Panc1 (cell line): ENCODE results near the gene MPRIP. TPM values are rescaled to one million over a fixed set of nuclear protein-coding genes. Genes with fewer than 3 reads are reported as not detected.

Source experiments
- ATAC-seq: fragments of 200-7000 bp; cut with Tn5 transposase; 2 replicates; pipeline ENCODE4 v1.9.1; 2020; ENCODE audit warnings: mild to moderate bottlenecking, moderate library complexity
- BruUV-seq: library from RNA; stranded (reverse); fragments of 400-500 nt; replicated peaks from 2 replicates; lab custom pipeline; 2021; lab: Mats Ljungman, UMichigan
- CTCF ChIA-PET: fragments of 300-600 bp; sonication (Branson Sonifier 250); formaldehyde crosslinking; loops from one replicate; lab custom pipeline; 2022; ENCODE audit warnings: antibody characterized with exemption; lab: Charles Lee
- POLR2A ChIA-PET: fragments of 300-600 bp; sonication (Branson Sonifier 250); formaldehyde crosslinking; loops from one replicate; lab custom pipeline; 2022; ENCODE audit warnings: antibody characterized with exemption; lab: Charles Lee
- DNase-seq: peaks from one replicate; pipeline ENCODE4 v3.0.0-alpha.2; 2010; ENCODE audit warnings: low read depth, low spot score
- H3K27ac ChIP-seq: 2 replicates; pipeline ENCODE4 v1.5.1; 2011; ENCODE audit warnings: mild to moderate bottlenecking, low read length, inconsistent platforms
- H3K27me3 ChIP-seq: fragments of 200-500 bp; sonication (Bioruptor generic); 2 replicates; pipeline ENCODE4 v1.6.0; 2014; ENCODE audit warnings: low read length, inconsistent platforms; ENCODE audit not compliant: control insufficient read depth, insufficient read depth
- H3K36me3 ChIP-seq: fragments of 200-500 bp; sonication (Bioruptor generic); 2 replicates; pipeline ENCODE4 v1.5.1; 2014; ENCODE audit warnings: inconsistent platforms, mild to moderate bottlenecking, low read length, moderate library complexity; ENCODE audit not compliant: control insufficient read depth, insufficient read depth
- H3K4me1 ChIP-seq: 2 replicates; pipeline ENCODE4 v1.5.1; 2011; ENCODE audit warnings: inconsistent platforms, mild to moderate bottlenecking, low read length, moderate library complexity; ENCODE audit not compliant: control insufficient read depth, insufficient read depth
- H3K4me3 ChIP-seq, 2 experiments: 2 replicates each; pipeline ENCODE4 v1.5.1; 2011 to 2012; ENCODE audit warnings: low read depth in 2 of 2, low read length in 2 of 2, mild to moderate bottlenecking in 2 of 2, inconsistent platforms in 1 of 2, moderate library complexity in 1 of 2
- H3K9me3 ChIP-seq: fragments of 200-500 bp; sonication (Bioruptor generic); 2 replicates; pipeline ENCODE4 v1.5.1; 2014; ENCODE audit warnings: low read depth, mild to moderate bottlenecking, inconsistent platforms, low read length, moderate library complexity; ENCODE audit not compliant: control insufficient read depth, insufficient read depth
- POLR2AphosphoS5 ChIP-seq: IDR thresholded peaks from 2 replicates; pipeline ENCODE4 v1.6.1; 2012; ENCODE audit warnings: mild to moderate bottlenecking, low read depth, low read length, moderate library complexity
- REST ChIP-seq, 2 experiments: IDR thresholded peaks; 2 replicates each; pipeline ENCODE4 v1.6.1; 2011 to 2012; ENCODE audit warnings: low read depth in 2 of 2, control low read depth in 1 of 2, low read length in 1 of 2, mild to moderate bottlenecking in 1 of 2, moderate library complexity in 1 of 2; ENCODE audit not compliant: insufficient read depth in 1 of 2
- SIN3A ChIP-seq: IDR thresholded peaks from 2 replicates; pipeline ENCODE4 v1.6.1; 2012; ENCODE audit warnings: low read depth, mild to moderate bottlenecking, low read length, moderate library complexity, borderline replicate concordance; ENCODE audit not compliant: insufficient read depth
- TCF7L2 ChIP-seq: IDR thresholded peaks from 2 replicates; pipeline ENCODE4 v1.6.1; 2011; ENCODE audit warnings: mild to moderate bottlenecking, low read depth, low read length, inconsistent platforms
- in situ Hi-C: cut with HindIII; loops from 2 replicates; pipeline ENCODE4 v1.10.0; 2016; ENCODE audit warnings: low sequenced_read_pairs, low pct_unique_long_range_greater_than_20kb
- intact Hi-C: fragments of 100-400 bp; cut with micrococcal nuclease; formaldehyde crosslinking; loops from one replicate; pipeline ENCODE4 v1.10.0; 2022; ENCODE audit not compliant: unreplicated experiment
- total RNA-seq: library from RNA; stranded (reverse); gene quantifications from one replicate; pipeline ENCODE4 v1.2.1, GENCODE V29; 2021; ENCODE audit not compliant: unreplicated experiment
- TF ChIP-seq, protein P1 (sequence below): fragments of 450-650 bp; IDR thresholded peaks from 2 replicates; pipeline ENCODE4 v1.5.1; 2017; ENCODE audit warnings: mild to moderate bottlenecking

The MPRIP gene
- total RNA-seq, 1 experiment from 2014 or later, result 155 TPM

GRCh38 chr17:17048106-17048505 is 5.8 kb downstream of the MPRIP start:
- in situ Hi-C loops (no loop called here), intact Hi-C loops (no loop called here)
- ATAC-seq (no peak), DNase-seq (no peak)
- CTCF ChIA-PET, result no interaction called here
- no TSS peak for BruUV-seq
- Histone ChIP-seq H3K36me3 (no peaks in the 10 kb centered on the region; the same call in 1 of the 2 replicates), H3K4me3 (no peak overlapping the region), H3K27ac (no peak overlapping the region), H3K9me3 (no peaks in the 10 kb centered on the region), H3K4me1 (peaks cover 20% of the 10 kb centered on the region), H3K27me3 (no peaks in the 10 kb centered on the region)
- POLR2A ChIA-PET, result no interaction called here
- TF ChIP-seq, protein P1, sequence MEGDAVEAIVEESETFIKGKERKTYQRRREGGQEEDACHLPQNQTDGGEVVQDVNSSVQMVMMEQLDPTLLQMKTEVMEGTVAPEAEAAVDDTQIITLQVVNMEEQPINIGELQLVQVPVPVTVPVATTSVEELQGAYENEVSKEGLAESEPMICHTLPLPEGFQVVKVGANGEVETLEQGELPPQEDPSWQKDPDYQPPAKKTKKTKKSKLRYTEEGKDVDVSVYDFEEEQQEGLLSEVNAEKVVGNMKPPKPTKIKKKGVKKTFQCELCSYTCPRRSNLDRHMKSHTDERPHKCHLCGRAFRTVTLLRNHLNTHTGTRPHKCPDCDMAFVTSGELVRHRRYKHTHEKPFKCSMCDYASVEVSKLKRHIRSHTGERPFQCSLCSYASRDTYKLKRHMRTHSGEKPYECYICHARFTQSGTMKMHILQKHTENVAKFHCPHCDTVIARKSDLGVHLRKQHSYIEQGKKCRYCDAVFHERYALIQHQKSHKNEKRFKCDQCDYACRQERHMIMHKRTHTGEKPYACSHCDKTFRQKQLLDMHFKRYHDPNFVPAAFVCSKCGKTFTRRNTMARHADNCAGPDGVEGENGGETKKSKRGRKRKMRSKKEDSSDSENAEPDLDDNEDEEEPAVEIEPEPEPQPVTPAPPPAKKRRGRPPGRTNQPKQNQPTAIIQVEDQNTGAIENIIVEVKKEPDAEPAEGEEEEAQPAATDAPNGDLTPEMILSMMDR, result no peak
- no peak for TF ChIP-seq TCF7L2
- TF ChIP-seq REST (IDR thresholded peaks at IDR 0.05; ENCODE audit: insufficient read depth in 1 of 2, low read depth in 2 of 2, low read length in 1 of 2), result no peak
- TF ChIP-seq SIN3A, result no peak
- no peak for TF ChIP-seq POLR2AphosphoS5

GRCh38 chr17:17050346-17051345 is 8.4 kb downstream of the MPRIP start:
- no peaks in the 10 kb centered on the region for H3K27me3 ChIP-seq
- in situ Hi-C loops, result no loop called here
- TF ChIP-seq POLR2AphosphoS5, result no peak
- TF ChIP-seq, protein P1, result no peak
- no peak for TF ChIP-seq SIN3A
- no peak for TF ChIP-seq TCF7L2
- TF ChIP-seq REST (IDR thresholded peaks at IDR 0.05; ENCODE audit: insufficient read depth in 1 of 2, low read depth in 2 of 2, low read length in 1 of 2), result no peak
- ChIA-PET CTCF (no interaction called here), POLR2A (interaction anchor here (0.7 kb wide), 1 partner anchor 402 kb away, joined by 11 read pairs; no protein-coding TSS in a partner anchor)
- ATAC-seq (no peak), DNase-seq (no peak)
- H3K36me3 ChIP-seq, result no peaks in the 10 kb centered on the region
- intact Hi-C loops, result no loop called here
- peaks cover 9% of the 10 kb centered on the region for H3K4me1 ChIP-seq
- no peak overlapping the region for H3K27ac ChIP-seq
- no peaks in the 10 kb centered on the region for H3K9me3 ChIP-seq
- no peak overlapping the region for H3K4me3 ChIP-seq
- BruUV-seq, result no TSS peak
